H9 (cell line): Measurements from ENCODE around the gene STRIP1. TPM values are rescaled to one million over a fixed set of nuclear protein-coding genes. Genes with fewer than 3 reads are reported as not detected.

Source experiments
- DNase-seq: peaks from one replicate; pipeline ENCODE4 v3.0.0-alpha.2; 2017
- H2AFZ ChIP-seq: one replicate; pipeline ENCODE4 v1.6.1; 2013; ENCODE audit warnings: mild to moderate bottlenecking, low read length, control low read depth, moderate library complexity
- H2AK5ac ChIP-seq: 2 replicates; pipeline ENCODE4 v1.6.1; 2013; ENCODE audit warnings: low read length, control low read depth, mixed read lengths; ENCODE audit not compliant: insufficient read length
- H2BK120ac ChIP-seq: one replicate; pipeline ENCODE4 v1.6.1; 2013; ENCODE audit warnings: low read depth, mild to moderate bottlenecking, low read length, control low read depth, inconsistent platforms; ENCODE audit not compliant: poor library complexity, severe bottlenecking
- H2BK12ac ChIP-seq: 2 replicates; pipeline ENCODE4 v1.6.1; 2013; ENCODE audit warnings: low read length, control low read depth, mixed read lengths, low read depth; ENCODE audit not compliant: insufficient read length
- H2BK15ac ChIP-seq: 2 replicates; pipeline ENCODE4 v1.6.1; 2013; ENCODE audit warnings: low read depth, low read length, control low read depth
- H2BK20ac ChIP-seq: one replicate; pipeline ENCODE4 v1.6.1; 2013; ENCODE audit warnings: low read depth, mild to moderate bottlenecking, low read length, control low read depth, inconsistent platforms; ENCODE audit not compliant: poor library complexity, severe bottlenecking
- H2BK5ac ChIP-seq: 2 replicates; pipeline ENCODE4 v1.6.1; 2013; ENCODE audit warnings: low read length, control low read depth, mixed read lengths; ENCODE audit not compliant: insufficient read length
- H3K14ac ChIP-seq: 2 replicates; pipeline ENCODE4 v1.6.1; 2013; ENCODE audit warnings: low read length, control low read depth; ENCODE audit not compliant: insufficient read depth
- H3K18ac ChIP-seq: 2 replicates; pipeline ENCODE4 v1.6.1; 2013; ENCODE audit warnings: low read depth, mild to moderate bottlenecking, mixed read lengths, low read length, control low read depth; ENCODE audit not compliant: insufficient read length
- H3K23ac ChIP-seq: 2 replicates; pipeline ENCODE4 v1.6.1; 2013; ENCODE audit warnings: low read length, control low read depth, mixed read lengths, low read depth; ENCODE audit not compliant: insufficient read length
- H3K23me2 ChIP-seq: 2 replicates; pipeline ENCODE4 v1.6.1; 2013; ENCODE audit warnings: low read depth, mild to moderate bottlenecking, mixed read lengths, low read length, control low read depth; ENCODE audit not compliant: insufficient read length, poor library complexity, severe bottlenecking
- H3K27ac ChIP-seq: 2 replicates; pipeline ENCODE4 v1.5.1; 2013; ENCODE audit warnings: low read length, control low read depth, mixed read lengths, low read depth; ENCODE audit not compliant: insufficient read length
- H3K27me3 ChIP-seq: 2 replicates; pipeline ENCODE4 v1.6.1; 2013; ENCODE audit warnings: low read length, control low read depth, inconsistent platforms; ENCODE audit not compliant: insufficient read depth
- H3K4ac ChIP-seq: 2 replicates; pipeline ENCODE4 v1.6.1; 2013; ENCODE audit warnings: low read depth, mild to moderate bottlenecking, control low read depth, inconsistent platforms, low read length, moderate library complexity
- H3K4me1 ChIP-seq: 2 replicates; pipeline ENCODE4 v1.6.1; 2013; ENCODE audit warnings: low read length, control low read depth, inconsistent platforms; ENCODE audit not compliant: insufficient read depth
- H3K4me2 ChIP-seq: 2 replicates; pipeline ENCODE4 v1.6.1; 2013; ENCODE audit warnings: low read length, control low read depth, mixed read lengths; ENCODE audit not compliant: insufficient read length, insufficient read depth
- H3K56ac ChIP-seq: 2 replicates; pipeline ENCODE4 v1.6.1; 2013; ENCODE audit warnings: low read depth, mild to moderate bottlenecking, mixed read lengths, low read length, control low read depth; ENCODE audit not compliant: insufficient read length
- H3K79me1 ChIP-seq: 2 replicates; pipeline ENCODE4 v1.6.1; 2013; ENCODE audit warnings: low read depth, mild to moderate bottlenecking, moderate library complexity, low read length, control low read depth, inconsistent platforms; ENCODE audit not compliant: insufficient read depth, poor library complexity, severe bottlenecking
- H3K79me2 ChIP-seq: 2 replicates; pipeline ENCODE4 v1.6.1; 2013; ENCODE audit warnings: low read length, control low read depth, inconsistent platforms; ENCODE audit not compliant: insufficient read depth
- H3K9ac ChIP-seq: 2 replicates; pipeline ENCODE4 v1.6.1; 2013; ENCODE audit warnings: low read length, control low read depth, mixed read lengths; ENCODE audit not compliant: insufficient read length; ENCODE audit errors: extremely low read depth
- H3K9me3 ChIP-seq: one replicate; pipeline ENCODE4 v1.6.1; 2013; ENCODE audit warnings: low read depth, low read length, inconsistent platforms; ENCODE audit not compliant: control insufficient read depth
- H3T11ph ChIP-seq: one replicate; pipeline ENCODE4 v1.6.1; 2013; ENCODE audit warnings: mild to moderate bottlenecking, low read length, control low read depth, inconsistent platforms
- H4K20me1 ChIP-seq: one replicate; pipeline ENCODE4 v1.6.1; 2013; ENCODE audit not compliant: control insufficient read depth, insufficient read length, insufficient read depth
- H4K5ac ChIP-seq: 2 replicates; pipeline ENCODE4 v1.6.1; 2013; ENCODE audit warnings: low read depth, mild to moderate bottlenecking, mixed read lengths, low read length, control low read depth; ENCODE audit not compliant: insufficient read length
- H4K8ac ChIP-seq: replicated peaks from 2 replicates; pipeline ENCODE4 v1.6.1; 2013; ENCODE audit warnings: low read length, control low read depth, mixed read lengths, low read depth; ENCODE audit not compliant: insufficient read length
- H4K91ac ChIP-seq: 2 replicates; pipeline ENCODE4 v1.6.1; 2013; ENCODE audit warnings: low read depth, mild to moderate bottlenecking, moderate library complexity, mixed read lengths, low read length, control low read depth; ENCODE audit not compliant: insufficient read length
- H3K27ac Mint-ChIP-seq, 3 experiments: 2 replicates in 2 of 3; 3 replicates in 1 of 3; pipeline ENCODE4 v1.8.0; 2020 to 2021; ENCODE audit warnings: mixed read lengths in 3 of 3, mild to moderate bottlenecking in 1 of 3, moderate library complexity in 1 of 3
- H3K27me3 Mint-ChIP-seq: 2 replicates; pipeline ENCODE4 v1.8.0; 2021; ENCODE audit warnings: low read depth, mild to moderate bottlenecking, moderate library complexity, mixed read lengths
- H3K36me3 Mint-ChIP-seq, 3 experiments: 2 replicates in 2 of 3; 3 replicates in 1 of 3; pipeline ENCODE4 v1.8.0; 2020 to 2021; ENCODE audit warnings: low read depth in 3 of 3, mixed read lengths in 3 of 3; ENCODE audit not compliant: insufficient read depth in 1 of 3
- H3K4me1 Mint-ChIP-seq, 2 experiments: 2 replicates each; pipeline ENCODE4 v1.8.0; 2020; ENCODE audit warnings: mixed read lengths in 2 of 2
- H3K4me3 Mint-ChIP-seq, 2 experiments: 2 replicates in 1 of 2; 3 replicates in 1 of 2; pipeline ENCODE4 v1.8.0; 2020 to 2021; ENCODE audit warnings: mild to moderate bottlenecking in 2 of 2, mixed read lengths in 2 of 2, moderate library complexity in 1 of 2
- H3K9me3 Mint-ChIP-seq, 2 experiments: 2 replicates in 1 of 2; 3 replicates in 1 of 2; pipeline ENCODE4 v1.8.0; 2020; ENCODE audit warnings: mild to moderate bottlenecking in 2 of 2, mixed read lengths in 2 of 2, moderate library complexity in 1 of 2
- WGBS: extraction: QIAGEN DNeasy Blood & Tissue Kit; methylation state at CpG from one replicate; pipeline ENCODE4 v1.1.7; 2013; ENCODE audit warnings: missing lambda C conversion rate, low lambda C conversion rate, mixed read lengths; ENCODE audit not compliant: insufficient read length; ENCODE audit errors: extremely low coverage; 5-methylcytosine and 5-hydroxymethylcytosine counted together
- total RNA-seq: library from RNA; stranded (reverse); gene quantifications from 2 replicates; pipeline ENCODE4 v1.2.1, GENCODE V29; 2021
- TF ChIP-seq, protein P1 (sequence below): fragments of 200-600 bp; sonication (generic); conservative IDR thresholded peaks from 3 replicates; pipeline ENCODE4 v1.8.0; 2021; ENCODE audit warnings: antibody characterized with exemption, mild to moderate bottlenecking

The STRIP1 gene
- total RNA-seq, 1 experiment from 2014 or later, result 43.6 TPM

DNA sequence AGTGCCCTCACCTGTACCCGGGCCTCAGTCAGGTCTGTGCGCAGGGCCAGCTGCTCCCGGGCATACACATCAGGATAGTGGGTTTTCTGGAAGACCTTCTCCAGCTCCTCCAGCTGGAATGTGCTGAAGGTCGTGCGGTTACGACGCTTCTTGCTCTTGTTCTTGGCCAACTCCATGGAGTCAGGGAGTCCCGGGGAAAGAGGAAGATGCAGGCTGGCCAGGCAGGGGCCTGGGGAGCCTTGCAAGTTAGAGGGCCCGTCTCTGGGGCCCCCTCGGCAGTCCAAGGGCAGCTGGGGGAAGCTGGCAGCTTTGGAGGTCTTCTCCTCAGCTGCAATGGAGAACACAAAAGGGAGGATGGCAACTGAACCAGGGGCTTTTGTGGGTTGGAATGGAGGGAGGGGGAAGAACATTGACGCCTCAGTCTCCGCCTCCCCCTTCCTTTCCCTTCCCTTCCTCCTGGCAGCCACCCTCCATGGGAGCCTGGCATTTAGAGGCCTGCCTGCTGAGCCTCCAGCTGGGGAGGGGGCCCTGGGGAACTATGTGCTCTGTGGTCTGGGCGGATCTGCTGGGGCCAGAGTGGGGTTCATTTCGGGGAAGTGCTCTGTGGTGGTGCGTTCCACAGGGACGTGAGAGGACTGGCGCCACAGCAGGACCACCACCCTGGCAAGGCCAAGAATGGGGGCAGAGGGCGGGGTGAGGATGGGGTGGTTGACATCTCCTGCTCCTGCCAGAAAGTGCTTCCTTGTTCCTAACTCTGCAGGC lies 30.3 kb downstream of the STRIP1 start:
- Histone ChIP-seq H3K4me2 (no peak overlapping the region), H3K56ac (no peak overlapping the region), H4K20me1 (peaks cover 4% of the 10 kb centered on the region), H3K79me2 (no peaks in the 10 kb centered on the region), H2BK120ac (no peak overlapping the region), H4K91ac (no peak overlapping the region), H4K5ac (no peak overlapping the region), H3K27ac (no peak overlapping the region), H3T11ph (no peak overlapping the region), H2BK20ac (no peak overlapping the region), H3K4me1 (no peaks in the 10 kb centered on the region), H4K8ac (no peak overlapping the region), H2BK15ac (no peak overlapping the region), H3K4ac (no peak overlapping the region), H2BK5ac (no peak overlapping the region), H3K79me1 (no peaks in the 10 kb centered on the region), H3K9me3 (no peaks in the 10 kb centered on the region), H3K23ac (no peak overlapping the region), H2AK5ac (no peak overlapping the region), H3K23me2 (peaks cover under 1% of the 10 kb centered on the region), H3K18ac (no peak overlapping the region), H3K14ac (no peak overlapping the region), H2AFZ (no peak overlapping the region), H2BK12ac (no peak overlapping the region), H3K9ac (no peak overlapping the region), H3K27me3 (peaks cover 41% of the 10 kb centered on the region)
- DNase-seq, result no peak
- peaks cover 8 to 10% (median 10%) of the 10 kb centered on the region in 3 experiments; a peak in 6 of 7 replicates for H3K36me3 Mint-ChIP-seq
- WGBS, result no CpG with 5 or more reads among the region's 18 CpGs
- peaks cover 0 to 3% of the 10 kb centered on the region in 2 experiments; a peak in 1 of 5 replicates for H3K9me3 Mint-ChIP-seq
- peaks cover 62% of the 10 kb centered on the region for H3K27me3 Mint-ChIP-seq
- H3K4me3 Mint-ChIP-seq, result no peak overlapping the region
- no peak overlapping the region for H3K27ac Mint-ChIP-seq
- peaks cover 10 to 11% of the 10 kb centered on the region in 2 experiments for H3K4me1 Mint-ChIP-seq
- TF ChIP-seq, protein P1, sequence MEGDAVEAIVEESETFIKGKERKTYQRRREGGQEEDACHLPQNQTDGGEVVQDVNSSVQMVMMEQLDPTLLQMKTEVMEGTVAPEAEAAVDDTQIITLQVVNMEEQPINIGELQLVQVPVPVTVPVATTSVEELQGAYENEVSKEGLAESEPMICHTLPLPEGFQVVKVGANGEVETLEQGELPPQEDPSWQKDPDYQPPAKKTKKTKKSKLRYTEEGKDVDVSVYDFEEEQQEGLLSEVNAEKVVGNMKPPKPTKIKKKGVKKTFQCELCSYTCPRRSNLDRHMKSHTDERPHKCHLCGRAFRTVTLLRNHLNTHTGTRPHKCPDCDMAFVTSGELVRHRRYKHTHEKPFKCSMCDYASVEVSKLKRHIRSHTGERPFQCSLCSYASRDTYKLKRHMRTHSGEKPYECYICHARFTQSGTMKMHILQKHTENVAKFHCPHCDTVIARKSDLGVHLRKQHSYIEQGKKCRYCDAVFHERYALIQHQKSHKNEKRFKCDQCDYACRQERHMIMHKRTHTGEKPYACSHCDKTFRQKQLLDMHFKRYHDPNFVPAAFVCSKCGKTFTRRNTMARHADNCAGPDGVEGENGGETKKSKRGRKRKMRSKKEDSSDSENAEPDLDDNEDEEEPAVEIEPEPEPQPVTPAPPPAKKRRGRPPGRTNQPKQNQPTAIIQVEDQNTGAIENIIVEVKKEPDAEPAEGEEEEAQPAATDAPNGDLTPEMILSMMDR, result no peak
